PC-3 (cell line): ENCODE measurements around the gene RANBP10.

Source experiments
- CTCF ChIP-seq: fragments of 300-600 bp; sonication (generic); conservative IDR thresholded peaks from 2 replicates; pipeline ENCODE4 v1.5.1; 2017; ENCODE audit warnings: antibody characterized with exemption, low read depth, mild to moderate bottlenecking, low read length
- EZH2 ChIP-seq: fragments of 300-600 bp; sonication (generic); IDR thresholded peaks from one replicate; pipeline ENCODE4 v1.6.1; 2017; ENCODE audit warnings: antibody characterized with exemption, mild to moderate bottlenecking, low read length; ENCODE audit not compliant: unreplicated experiment
- EZH2phosphoT487 ChIP-seq: fragments of 300-600 bp; sonication (generic); IDR thresholded peaks from 2 replicates; pipeline ENCODE4 v1.6.1; 2018; ENCODE audit warnings: mild to moderate bottlenecking, antibody characterized with exemption, low read length, borderline replicate concordance

GRCh38 chr16:67782567-67783352 is 23.6 kb downstream of the RANBP10 start:
- no peak for TF ChIP-seq CTCF
- no peak for TF ChIP-seq EZH2
- no peak for TF ChIP-seq EZH2phosphoT487
